Endothelial cell of umbilical vein (primary cell): ENCODE data around the gene POR.

ENCODE experiments used
- EZH2 ChIP-seq: IDR thresholded peaks from 2 replicates; pipeline ENCODE4 v1.6.1; 2012; ENCODE audit warnings: borderline replicate concordance, low read depth, mild to moderate bottlenecking, moderate library complexity, low read length, inconsistent platforms; ENCODE audit not compliant: severe bottlenecking
- FOS ChIP-seq: IDR thresholded peaks from 2 replicates; pipeline ENCODE4 v1.6.1; 2011; ENCODE audit warnings: mild to moderate bottlenecking, low read length, moderate library complexity, borderline replicate concordance; ENCODE audit not compliant: insufficient read depth
- MYC ChIP-seq: IDR thresholded peaks from one replicate; pipeline ENCODE4 v1.6.1; 2011; ENCODE audit warnings: mild to moderate bottlenecking, low read depth, low read length
- POLR2A ChIP-seq: IDR thresholded peaks from 2 replicates; pipeline ENCODE4 v1.6.1; 2012; ENCODE audit warnings: low read depth, mild to moderate bottlenecking, control low read depth, low read length
- POLR2AphosphoS5 ChIP-seq: IDR thresholded peaks from 2 replicates; pipeline ENCODE4 v1.6.1; 2012; ENCODE audit warnings: low read depth, mild to moderate bottlenecking, control low read depth, low read length, moderate library complexity; ENCODE audit not compliant: insufficient read depth
- TF ChIP-seq, protein P1 (sequence below), 2 donors: IDR thresholded peaks; 1 replicate in 1 of 2; 2 replicates in 1 of 2; pipeline ENCODE4 v1.5.1; 2011; ENCODE audit warnings: low read length in 2 of 2, mild to moderate bottlenecking in 2 of 2, moderate library complexity in 2 of 2, control low read depth in 1 of 2, inconsistent platforms in 1 of 2, low read depth in 1 of 2; ENCODE audit not compliant: insufficient read depth in 1 of 2; ENCODE audit errors: extremely low read depth in 1 of 2
- TF ChIP-seq, protein P2 (sequence below): IDR thresholded peaks from 2 replicates; pipeline ENCODE4 v1.6.1; 2011; ENCODE audit not compliant: insufficient read depth, insufficient read length

DNA sequence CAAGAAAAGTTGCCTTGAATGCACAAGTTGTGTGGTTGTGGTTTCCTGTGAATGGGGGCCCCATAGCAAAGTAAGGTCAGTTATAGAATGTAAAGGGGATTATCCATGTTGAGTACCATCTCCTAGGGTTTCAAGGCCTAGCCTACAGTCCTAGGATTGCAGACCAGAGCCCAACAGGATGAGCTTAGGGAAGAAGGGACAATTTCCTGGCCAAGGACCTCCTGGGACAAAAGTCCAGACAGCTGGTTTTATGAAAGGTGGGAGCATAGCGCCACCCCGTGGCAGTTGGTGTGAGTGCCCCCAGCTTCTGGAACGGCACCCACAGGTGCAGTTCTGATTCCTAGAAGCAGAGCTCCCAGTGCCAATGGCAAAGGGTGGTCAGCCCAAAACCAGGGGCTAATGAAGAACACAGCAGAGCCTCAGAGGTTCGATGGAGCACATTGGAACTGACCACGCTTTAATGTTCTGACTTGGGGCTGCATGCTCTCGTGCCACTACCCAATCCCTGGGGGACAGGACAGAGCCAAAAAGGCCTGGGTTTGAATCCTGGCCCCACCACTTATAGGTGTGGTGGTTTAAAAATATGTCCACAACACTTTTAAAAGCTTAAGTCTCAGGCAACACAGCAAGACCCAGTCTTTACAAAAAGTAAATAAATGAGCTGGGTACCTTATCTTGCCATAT lies 105.2 kb downstream of the POR start:
- TF ChIP-seq, protein P1, sequence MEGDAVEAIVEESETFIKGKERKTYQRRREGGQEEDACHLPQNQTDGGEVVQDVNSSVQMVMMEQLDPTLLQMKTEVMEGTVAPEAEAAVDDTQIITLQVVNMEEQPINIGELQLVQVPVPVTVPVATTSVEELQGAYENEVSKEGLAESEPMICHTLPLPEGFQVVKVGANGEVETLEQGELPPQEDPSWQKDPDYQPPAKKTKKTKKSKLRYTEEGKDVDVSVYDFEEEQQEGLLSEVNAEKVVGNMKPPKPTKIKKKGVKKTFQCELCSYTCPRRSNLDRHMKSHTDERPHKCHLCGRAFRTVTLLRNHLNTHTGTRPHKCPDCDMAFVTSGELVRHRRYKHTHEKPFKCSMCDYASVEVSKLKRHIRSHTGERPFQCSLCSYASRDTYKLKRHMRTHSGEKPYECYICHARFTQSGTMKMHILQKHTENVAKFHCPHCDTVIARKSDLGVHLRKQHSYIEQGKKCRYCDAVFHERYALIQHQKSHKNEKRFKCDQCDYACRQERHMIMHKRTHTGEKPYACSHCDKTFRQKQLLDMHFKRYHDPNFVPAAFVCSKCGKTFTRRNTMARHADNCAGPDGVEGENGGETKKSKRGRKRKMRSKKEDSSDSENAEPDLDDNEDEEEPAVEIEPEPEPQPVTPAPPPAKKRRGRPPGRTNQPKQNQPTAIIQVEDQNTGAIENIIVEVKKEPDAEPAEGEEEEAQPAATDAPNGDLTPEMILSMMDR (IDR thresholded peaks at IDR 0.05; ENCODE audit: extremely low read depth in 1 of 2, insufficient read depth in 1 of 2, low read depth in 1 of 2, low read length in 2 of 2) = peak; percentile 89 to 94
- TF ChIP-seq POLR2AphosphoS5 (no peak), MYC (no peak), FOS (no peak), EZH2 (no peak), POLR2A (no peak)
- TF ChIP-seq, protein P2, sequence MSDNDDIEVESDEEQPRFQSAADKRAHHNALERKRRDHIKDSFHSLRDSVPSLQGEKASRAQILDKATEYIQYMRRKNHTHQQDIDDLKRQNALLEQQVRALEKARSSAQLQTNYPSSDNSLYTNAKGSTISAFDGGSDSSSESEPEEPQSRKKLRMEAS = no peak
